SK-N-SH treated with all-trans-retinoic acid at 6 μM for 48 hours (cell line): ENCODE data around the gene MBD5.

Experiments used
- ATAC-seq: fragments of 200-7000 bp; cut with Tn5 transposase; 3 replicates; pipeline ENCODE4 v1.9.1; 2020; ENCODE audit warnings: mild to moderate bottlenecking, moderate library complexity
- BACH2 ChIP-seq: fragments of 250-450 bp; sonication (Bioruptor Pico); IDR thresholded peaks from 2 replicates; pipeline ENCODE4 v1.9.0; 2021; ENCODE audit warnings: mild to moderate bottlenecking, borderline replicate concordance
- CSDC2 ChIP-seq: fragments of 250-450 bp; sonication (Bioruptor Pico); IDR thresholded peaks from 2 replicates; pipeline ENCODE4 v1.5.0; 2020; ENCODE audit warnings: mild to moderate bottlenecking, moderate library complexity
- GLIS3 ChIP-seq: fragments of 250-450 bp; sonication (Bioruptor Pico); IDR thresholded peaks from 2 replicates; pipeline ENCODE4 v1.5.0; 2020; ENCODE audit warnings: mild to moderate bottlenecking, moderate library complexity
- ISL1 ChIP-seq: fragments of 250-450 bp; sonication (Bioruptor Pico); IDR thresholded peaks from 2 replicates; pipeline ENCODE4 v2.1.2; 2022; ENCODE audit warnings: mild to moderate bottlenecking, moderate library complexity
- OSR1 ChIP-seq: fragments of 250-450 bp; sonication (Bioruptor Pico); IDR thresholded peaks from 2 replicates; pipeline ENCODE4 v1.8.0; 2022; ENCODE audit warnings: moderate library complexity, mild to moderate bottlenecking, inconsistent platforms
- PATZ1 ChIP-seq: fragments of 250-450 bp; sonication (Bioruptor Pico); IDR thresholded peaks from 2 replicates; pipeline ENCODE4 v1.8.0; 2020; ENCODE audit warnings: mild to moderate bottlenecking, moderate library complexity, borderline replicate concordance
- PPARA ChIP-seq: fragments of 250-450 bp; sonication (Bioruptor Pico); IDR thresholded peaks from 2 replicates; pipeline ENCODE4 v1.5.0; 2020; ENCODE audit warnings: mild to moderate bottlenecking, borderline replicate concordance
- RARB ChIP-seq: fragments of 250-450 bp; sonication (Bioruptor Pico); IDR thresholded peaks from 2 replicates; pipeline ENCODE4 v1.8.0; 2021; ENCODE audit warnings: mild to moderate bottlenecking, moderate library complexity
- SNAI2 ChIP-seq: fragments of 250-450 bp; sonication (Bioruptor Pico); IDR thresholded peaks from 2 replicates; pipeline ENCODE4 v1.5.0; 2020; ENCODE audit warnings: mild to moderate bottlenecking, moderate library complexity
- TCF4 ChIP-seq: fragments of 250-450 bp; sonication (Bioruptor Pico); IDR thresholded peaks from 2 replicates; pipeline ENCODE4 v1.8.0; 2021; ENCODE audit warnings: mild to moderate bottlenecking, moderate library complexity, borderline replicate concordance
- TOX ChIP-seq: fragments of 250-450 bp; sonication (Bioruptor Pico); IDR thresholded peaks from 2 replicates; pipeline ENCODE4 v1.8.0; 2021; ENCODE audit warnings: mild to moderate bottlenecking, moderate library complexity, borderline replicate concordance
- ZC3H10 ChIP-seq: fragments of 250-450 bp; sonication (Bioruptor Pico); IDR thresholded peaks from 2 replicates; pipeline ENCODE4 v1.5.1; 2021; ENCODE audit warnings: mild to moderate bottlenecking, moderate library complexity
- ZFP30 ChIP-seq: fragments of 450-650 bp; formaldehyde crosslinking; IDR thresholded peaks from 2 replicates; pipeline ENCODE4 v1.5.0; 2022; ENCODE audit warnings: mild to moderate bottlenecking, moderate library complexity
- ZNF565 ChIP-seq: fragments of 450-650 bp; formaldehyde crosslinking; conservative IDR thresholded peaks from 2 replicates; pipeline ENCODE4 v1.5.0; 2020; ENCODE audit warnings: low read depth, mild to moderate bottlenecking, moderate library complexity
- ZNF8 ChIP-seq: fragments of 450-650 bp; formaldehyde crosslinking; IDR thresholded peaks from 2 replicates; pipeline ENCODE4 v1.5.0; 2020; ENCODE audit warnings: mild to moderate bottlenecking, moderate library complexity
- TF ChIP-seq, protein P1 (sequence below): fragments of 250-450 bp; sonication (Bioruptor Pico); IDR thresholded peaks from 2 replicates; pipeline ENCODE4 v1.8.0; 2021; ENCODE audit warnings: low read depth, mild to moderate bottlenecking, moderate library complexity, borderline replicate concordance
- TF ChIP-seq, protein P2 (sequence below): fragments of 250-450 bp; sonication (Bioruptor Pico); IDR thresholded peaks from 2 replicates; pipeline ENCODE4 v1.5.0; 2020; ENCODE audit warnings: mild to moderate bottlenecking, moderate library complexity
- TF ChIP-seq, protein P3 (sequence below): fragments of 250-450 bp; sonication (Bioruptor Pico); IDR thresholded peaks from 2 replicates; pipeline ENCODE4 v1.5.1; 2021; ENCODE audit warnings: mild to moderate bottlenecking, moderate library complexity

The MBD5 gene

GRCh38 chr2:148021059-148021861 is at the start of gene MBD5:
Gene MBD5, plus strand, starts transcription at chr2:148021091.
- ATAC-seq: peak; percentile 50
- TF ChIP-seq PATZ1 (peak; percentile 58), SNAI2 (CRISPR knock-in tag) (no peak), ZNF565 (no peak)

GRCh38 chr2:147976102-147976501 is 44.8 kb upstream of the MBD5 start:
- TF ChIP-seq ISL1 (CRISPR knock-in tag) (no peak), PPARA (no peak), PATZ1 (no peak), ZNF8 (CRISPR knock-in tag) (no peak), TOX (CRISPR knock-in tag) (no peak), ZNF565 (no peak), CSDC2 (no peak)
- TF ChIP-seq, protein P1, sequence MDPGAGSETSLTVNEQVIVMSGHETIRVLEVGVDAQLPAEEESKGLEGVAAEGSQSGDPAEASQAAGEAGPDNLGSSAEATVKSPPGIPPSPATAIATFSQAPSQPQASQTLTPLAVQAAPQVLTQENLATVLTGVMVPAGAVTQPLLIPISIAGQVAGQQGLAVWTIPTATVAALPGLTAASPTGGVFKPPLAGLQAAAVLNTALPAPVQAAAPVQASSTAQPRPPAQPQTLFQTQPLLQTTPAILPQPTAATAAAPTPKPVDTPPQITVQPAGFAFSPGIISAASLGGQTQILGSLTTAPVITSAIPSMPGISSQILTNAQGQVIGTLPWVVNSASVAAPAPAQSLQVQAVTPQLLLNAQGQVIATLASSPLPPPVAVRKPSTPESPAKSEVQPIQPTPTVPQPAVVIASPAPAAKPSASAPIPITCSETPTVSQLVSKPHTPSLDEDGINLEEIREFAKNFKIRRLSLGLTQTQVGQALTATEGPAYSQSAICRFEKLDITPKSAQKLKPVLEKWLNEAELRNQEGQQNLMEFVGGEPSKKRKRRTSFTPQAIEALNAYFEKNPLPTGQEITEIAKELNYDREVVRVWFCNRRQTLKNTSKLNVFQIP (CRISPR knock-in tag): no peak
- TF ChIP-seq, protein P2, sequence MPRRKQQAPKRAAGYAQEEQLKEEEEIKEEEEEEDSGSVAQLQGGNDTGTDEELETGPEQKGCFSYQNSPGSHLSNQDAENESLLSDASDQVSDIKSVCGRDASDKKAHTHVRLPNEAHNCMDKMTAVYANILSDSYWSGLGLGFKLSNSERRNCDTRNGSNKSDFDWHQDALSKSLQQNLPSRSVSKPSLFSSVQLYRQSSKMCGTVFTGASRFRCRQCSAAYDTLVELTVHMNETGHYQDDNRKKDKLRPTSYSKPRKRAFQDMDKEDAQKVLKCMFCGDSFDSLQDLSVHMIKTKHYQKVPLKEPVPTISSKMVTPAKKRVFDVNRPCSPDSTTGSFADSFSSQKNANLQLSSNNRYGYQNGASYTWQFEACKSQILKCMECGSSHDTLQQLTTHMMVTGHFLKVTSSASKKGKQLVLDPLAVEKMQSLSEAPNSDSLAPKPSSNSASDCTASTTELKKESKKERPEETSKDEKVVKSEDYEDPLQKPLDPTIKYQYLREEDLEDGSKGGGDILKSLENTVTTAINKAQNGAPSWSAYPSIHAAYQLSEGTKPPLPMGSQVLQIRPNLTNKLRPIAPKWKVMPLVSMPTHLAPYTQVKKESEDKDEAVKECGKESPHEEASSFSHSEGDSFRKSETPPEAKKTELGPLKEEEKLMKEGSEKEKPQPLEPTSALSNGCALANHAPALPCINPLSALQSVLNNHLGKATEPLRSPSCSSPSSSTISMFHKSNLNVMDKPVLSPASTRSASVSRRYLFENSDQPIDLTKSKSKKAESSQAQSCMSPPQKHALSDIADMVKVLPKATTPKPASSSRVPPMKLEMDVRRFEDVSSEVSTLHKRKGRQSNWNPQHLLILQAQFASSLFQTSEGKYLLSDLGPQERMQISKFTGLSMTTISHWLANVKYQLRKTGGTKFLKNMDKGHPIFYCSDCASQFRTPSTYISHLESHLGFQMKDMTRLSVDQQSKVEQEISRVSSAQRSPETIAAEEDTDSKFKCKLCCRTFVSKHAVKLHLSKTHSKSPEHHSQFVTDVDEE (CRISPR knock-in tag): no peak

GRCh38 chr2:147977679-147978078 is 43.2 kb upstream of the MBD5 start:
- TF ChIP-seq RARB (CRISPR knock-in tag) (no peak), ZC3H10 (CRISPR knock-in tag) (no peak), ZFP30 (CRISPR knock-in tag) (no peak), TOX (CRISPR knock-in tag) (no peak), BACH2 (CRISPR knock-in tag) (no peak), OSR1 (CRISPR knock-in tag) (no peak), GLIS3 (CRISPR knock-in tag) (no peak), ZNF565 (no peak), ISL1 (CRISPR knock-in tag) (no peak), ZNF8 (CRISPR knock-in tag) (no peak), TCF4 (CRISPR knock-in tag) (no peak)
- TF ChIP-seq, protein P3, sequence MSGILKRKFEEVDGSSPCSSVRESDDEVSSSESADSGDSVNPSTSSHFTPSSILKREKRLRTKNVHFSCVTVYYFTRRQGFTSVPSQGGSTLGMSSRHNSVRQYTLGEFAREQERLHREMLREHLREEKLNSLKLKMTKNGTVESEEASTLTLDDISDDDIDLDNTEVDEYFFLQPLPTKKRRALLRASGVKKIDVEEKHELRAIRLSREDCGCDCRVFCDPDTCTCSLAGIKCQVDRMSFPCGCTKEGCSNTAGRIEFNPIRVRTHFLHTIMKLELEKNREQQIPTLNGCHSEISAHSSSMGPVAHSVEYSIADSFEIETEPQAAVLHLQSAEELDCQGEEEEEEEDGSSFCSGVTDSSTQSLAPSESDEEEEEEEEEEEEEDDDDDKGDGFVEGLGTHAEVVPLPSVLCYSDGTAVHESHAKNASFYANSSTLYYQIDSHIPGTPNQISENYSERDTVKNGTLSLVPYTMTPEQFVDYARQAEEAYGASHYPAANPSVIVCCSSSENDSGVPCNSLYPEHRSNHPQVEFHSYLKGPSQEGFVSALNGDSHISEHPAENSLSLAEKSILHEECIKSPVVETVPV (CRISPR knock-in tag): no peak
- no peak for ATAC-seq

More at GRCh38 chr2:147976102-147976501, 44.8 kb upstream of the MBD5 start:
- ATAC-seq: no peak
